GM10248 (cell line): ENCODE data around the gene RPS26.

Source experiments
- CTCF ChIA-PET: fragments of 300-600 bp; sonication (Branson Sonifier 250); formaldehyde crosslinking; extraction: SDS; loops from one replicate; lab custom pipeline; 2021; ENCODE audit warnings: antibody characterized with exemption; lab: Yijun Ruan, JAX
- POLR2A ChIA-PET: fragments of 350-650 bp; sonication (Branson Sonifier 250); formaldehyde crosslinking; extraction: SDS; loops from one replicate; lab custom pipeline; 2020; ENCODE audit warnings: antibody characterized with exemption; lab: Yijun Ruan, JAX
- DNase-seq: peaks from one replicate; pipeline ENCODE4 v3.0.0; 2012; ENCODE audit errors: extremely low spot score
- TF ChIP-seq, protein P1 (sequence below): IDR thresholded peaks from 2 replicates; pipeline ENCODE4 v1.5.1; 2012; ENCODE audit warnings: mild to moderate bottlenecking, low read depth; ENCODE audit errors: extremely low read depth, missing control alignments, control extremely low read depth

The RPS26 gene

GRCh38 chr12:56081393-56082347, 40.0 kb downstream of the RPS26 start:
- POLR2A ChIA-PET = interaction anchor here (0.6 to 0.7 kb wide), 2 partner anchors 23 kb away, joined by 3 to 5 read pairs; partner anchors contain the start of gene PA2G4
- TF ChIP-seq, protein P1, sequence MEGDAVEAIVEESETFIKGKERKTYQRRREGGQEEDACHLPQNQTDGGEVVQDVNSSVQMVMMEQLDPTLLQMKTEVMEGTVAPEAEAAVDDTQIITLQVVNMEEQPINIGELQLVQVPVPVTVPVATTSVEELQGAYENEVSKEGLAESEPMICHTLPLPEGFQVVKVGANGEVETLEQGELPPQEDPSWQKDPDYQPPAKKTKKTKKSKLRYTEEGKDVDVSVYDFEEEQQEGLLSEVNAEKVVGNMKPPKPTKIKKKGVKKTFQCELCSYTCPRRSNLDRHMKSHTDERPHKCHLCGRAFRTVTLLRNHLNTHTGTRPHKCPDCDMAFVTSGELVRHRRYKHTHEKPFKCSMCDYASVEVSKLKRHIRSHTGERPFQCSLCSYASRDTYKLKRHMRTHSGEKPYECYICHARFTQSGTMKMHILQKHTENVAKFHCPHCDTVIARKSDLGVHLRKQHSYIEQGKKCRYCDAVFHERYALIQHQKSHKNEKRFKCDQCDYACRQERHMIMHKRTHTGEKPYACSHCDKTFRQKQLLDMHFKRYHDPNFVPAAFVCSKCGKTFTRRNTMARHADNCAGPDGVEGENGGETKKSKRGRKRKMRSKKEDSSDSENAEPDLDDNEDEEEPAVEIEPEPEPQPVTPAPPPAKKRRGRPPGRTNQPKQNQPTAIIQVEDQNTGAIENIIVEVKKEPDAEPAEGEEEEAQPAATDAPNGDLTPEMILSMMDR = no peak
- no peak for DNase-seq
- CTCF ChIA-PET = interaction anchor here (1.4 to 2.6 kb wide), 7 partner anchors 8 to 343 kb away, joined by 3 to 10 read pairs (median 3); partner anchors contain the start of gene ESYT1

DNA sequence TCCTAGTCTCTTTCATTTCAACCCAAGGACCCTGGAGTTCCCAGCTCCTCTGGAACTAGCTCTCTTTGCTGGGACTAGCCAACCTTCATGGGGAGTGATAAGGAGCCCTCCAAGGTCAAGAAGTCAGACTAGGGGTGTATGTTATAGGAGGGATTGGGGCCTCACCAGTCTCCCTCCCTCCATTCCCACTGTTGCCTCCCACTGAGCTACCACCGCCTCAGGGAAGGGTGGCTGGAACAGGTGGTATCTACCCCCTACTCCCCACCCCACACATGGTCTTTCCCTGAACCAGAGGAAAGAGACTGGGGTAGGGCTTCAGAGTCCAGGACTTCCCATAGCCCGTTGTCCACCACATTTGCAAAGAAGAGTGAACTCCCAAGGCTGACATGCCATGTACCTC, 40.7 kb downstream of the RPS26 start:
- CTCF ChIA-PET = interaction anchor here (1.4 to 1.9 kb wide), 3 partner anchors 9 to 142 kb away, joined by 3 to 10 read pairs (median 3); no protein-coding TSS in a partner anchor
- TF ChIP-seq, protein P1 = no peak
- POLR2A ChIA-PET = interaction anchor here (0.7 kb wide), 1 partner anchor 23 kb away, joined by 3 read pairs; no protein-coding TSS in a partner anchor
- no peak for DNase-seq

- ChIA-PET POLR2A (no interaction called here), CTCF (interaction anchor here (1.6 kb wide), 1 partner anchor 142 kb away, joined by 3 read pairs; no protein-coding TSS in a partner anchor)
- TF ChIP-seq, protein P1 = no peak
- DNase-seq = no peak
Measured at GRCh38 chr12:56082967-56083366, 41.2 kb downstream of the RPS26 start.

GRCh38 chr12:56084958-56085543, 43.3 kb downstream of the RPS26 start:
- ChIA-PET POLR2A (interaction anchor here (0.6 kb wide), 1 partner anchor 91 kb away, joined by 6 read pairs; no protein-coding TSS in a partner anchor), CTCF (interaction anchor here (0.8 to 1.4 kb wide), 10 partner anchors 8 to 78 kb away, joined by 3 to 5 read pairs (median 3); no protein-coding TSS in a partner anchor)
- DNase-seq = no peak
- TF ChIP-seq, protein P1 = peak; percentile 25

GRCh38 chr12:56086096-56086495, 44.4 kb downstream of the RPS26 start:
- POLR2A ChIA-PET = no interaction called here
- TF ChIP-seq, protein P1 = no peak
- CTCF ChIA-PET = interaction anchor here (0.8 to 1.4 kb wide), 8 partner anchors 9 to 79 kb away, joined by 3 to 5 read pairs (median 3); no protein-coding TSS in a partner anchor
- DNase-seq = no peak

DNA sequence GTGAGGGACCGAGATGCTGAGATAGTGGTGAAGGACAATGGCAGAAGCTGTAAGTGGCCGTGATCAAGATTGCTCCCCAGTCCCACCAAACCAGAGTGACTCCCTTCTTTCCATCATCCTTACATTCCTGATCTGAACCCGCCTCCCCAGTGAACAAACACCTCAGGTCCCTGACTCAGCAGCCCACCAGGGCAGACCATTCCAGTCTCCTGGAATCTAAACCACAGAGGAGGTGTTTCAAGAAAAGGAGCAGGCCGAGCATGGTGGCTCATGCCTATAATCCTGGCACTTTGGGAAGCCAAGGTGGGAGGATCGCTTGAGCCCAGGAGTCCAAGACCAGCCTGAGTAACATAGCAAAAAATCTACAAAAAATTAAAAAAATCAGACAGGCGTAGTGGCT, 44.9 kb downstream of the RPS26 start:
- CTCF ChIA-PET = no interaction called here
- no peak for DNase-seq
- TF ChIP-seq, protein P1 = no peak
- POLR2A ChIA-PET = no interaction called here
